ENCODE results near the gene CCDC171.
"Not testable (repeated sequence)": the region's sequence is repeated elsewhere in the genome, so short reads cannot be mapped to it uniquely, and the experiment has no call there.

Gene CCDC171

DNA sequence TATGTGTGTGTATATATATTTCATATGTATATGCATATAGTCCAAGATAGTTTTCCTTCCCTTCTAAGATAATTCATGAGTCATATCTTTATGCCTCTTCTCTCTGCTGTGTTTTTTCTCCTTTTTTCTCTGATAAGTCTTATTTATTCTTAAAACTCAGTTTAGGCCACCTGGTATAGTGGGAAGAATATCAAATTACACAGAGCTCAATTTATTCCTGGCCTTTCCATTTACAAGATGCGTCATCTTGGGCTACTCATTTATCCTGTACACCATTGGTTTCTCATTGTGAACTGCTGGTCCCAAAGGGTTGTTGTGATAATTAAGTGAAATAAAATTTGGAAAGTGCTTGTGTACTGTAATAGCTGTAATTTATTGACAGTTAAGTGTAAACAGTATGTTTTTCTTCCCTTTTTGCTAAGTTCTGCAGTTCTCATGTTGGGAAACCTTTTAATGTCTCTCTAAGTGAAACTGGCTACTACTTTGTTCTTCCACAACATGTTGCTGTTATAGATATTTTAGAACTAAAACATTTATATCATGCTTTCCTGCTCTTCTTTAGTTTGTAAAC is 19.4 kb downstream of the CCDC171 start:
- DNase-seq = no peak

DNA sequence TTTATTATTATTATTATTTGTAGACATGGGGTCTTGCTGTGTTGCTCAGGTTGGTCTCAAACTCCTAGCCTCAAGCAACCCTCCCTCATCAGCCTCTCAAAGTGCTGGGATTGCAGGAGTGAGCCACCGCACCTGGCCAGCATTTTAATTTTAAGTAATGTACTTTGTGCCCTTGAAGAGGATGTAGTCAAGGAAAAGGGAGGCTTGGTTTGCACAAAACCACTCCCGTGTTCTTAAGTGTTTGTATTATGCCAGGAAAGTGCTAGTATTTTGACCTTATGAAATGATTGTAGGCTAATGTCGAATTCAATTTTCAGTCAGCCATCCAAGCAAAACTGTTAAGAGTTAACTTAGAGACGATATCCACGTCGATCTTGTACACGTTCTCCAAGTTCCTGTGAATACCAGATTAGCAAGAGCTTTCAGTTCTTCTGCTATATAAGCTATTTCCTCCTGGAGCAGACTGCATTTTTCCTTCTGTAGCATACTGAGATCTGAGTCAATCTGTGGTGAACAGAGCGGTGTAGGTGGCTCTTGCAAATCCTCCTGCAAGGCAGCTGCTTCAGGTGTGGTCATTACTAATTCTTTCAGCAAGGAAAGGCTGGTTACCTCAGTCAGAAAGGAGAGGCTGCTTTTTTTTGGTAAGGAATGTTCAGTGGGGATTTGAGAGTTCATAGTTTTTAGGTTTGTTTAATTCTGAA is 23.7 kb downstream of the CCDC171 start:
- no peak for DNase-seq

DNA sequence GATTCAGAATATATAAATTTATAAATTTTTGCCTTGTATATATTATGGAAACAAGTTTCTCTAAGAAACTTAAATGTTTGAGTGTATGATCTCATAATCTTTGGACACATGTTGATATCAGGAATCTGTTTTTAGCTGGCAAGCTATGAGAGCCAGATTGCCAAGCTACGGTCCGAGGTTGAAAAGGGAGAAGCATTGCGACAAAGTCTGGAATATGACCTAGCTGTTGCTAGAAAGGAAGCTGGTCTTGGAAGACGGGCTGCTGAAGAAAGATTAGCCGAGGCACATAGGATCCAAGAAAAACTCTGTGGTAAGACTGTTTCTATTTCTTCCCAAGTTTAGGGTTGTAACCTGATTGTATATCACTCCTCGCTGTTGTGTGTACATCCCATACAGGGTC is 25.9 kb downstream of the CCDC171 start:
- no peak for DNase-seq

DNA sequence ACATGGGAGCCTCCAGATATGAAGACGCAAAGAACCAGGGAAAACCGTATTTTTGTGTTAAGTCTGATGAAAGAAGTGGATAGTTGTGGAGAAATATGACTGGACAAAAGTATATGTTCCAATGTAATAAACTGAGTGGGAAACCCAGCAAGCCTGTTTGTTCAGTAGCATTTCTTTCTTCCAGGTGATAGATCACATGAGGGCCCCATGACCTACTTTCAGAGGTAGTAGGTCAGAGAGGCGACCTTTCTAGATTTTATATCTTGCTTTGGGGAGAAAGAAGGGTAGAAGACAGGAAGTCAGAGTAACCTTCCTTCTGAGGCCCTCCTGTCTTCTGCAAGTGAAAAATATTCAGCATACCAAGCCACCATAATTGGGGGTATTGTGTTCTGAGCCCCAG is 31.5 kb downstream of the CCDC171 start:
- no peak for DNase-seq

DNA sequence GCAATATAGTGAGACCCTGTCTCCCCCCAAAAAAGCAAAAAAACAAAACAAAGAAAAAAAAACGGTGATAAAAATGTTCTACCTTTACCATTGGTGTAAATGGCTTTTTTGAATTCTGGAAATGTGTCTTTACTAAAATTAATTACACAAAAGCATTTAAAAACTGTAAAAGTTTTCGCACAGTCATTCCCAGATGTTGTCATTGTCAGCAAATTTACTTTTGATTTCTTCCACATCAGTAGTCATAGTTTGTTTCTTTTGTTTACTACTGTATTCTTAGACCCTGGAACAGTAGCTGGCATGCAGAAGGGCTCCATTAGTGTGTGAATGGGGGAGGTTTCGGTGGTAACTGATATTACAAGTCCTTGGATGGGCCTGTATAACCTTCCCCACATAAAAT is 39.5 kb downstream of the CCDC171 start:
- DNase-seq = no peak

DNA sequence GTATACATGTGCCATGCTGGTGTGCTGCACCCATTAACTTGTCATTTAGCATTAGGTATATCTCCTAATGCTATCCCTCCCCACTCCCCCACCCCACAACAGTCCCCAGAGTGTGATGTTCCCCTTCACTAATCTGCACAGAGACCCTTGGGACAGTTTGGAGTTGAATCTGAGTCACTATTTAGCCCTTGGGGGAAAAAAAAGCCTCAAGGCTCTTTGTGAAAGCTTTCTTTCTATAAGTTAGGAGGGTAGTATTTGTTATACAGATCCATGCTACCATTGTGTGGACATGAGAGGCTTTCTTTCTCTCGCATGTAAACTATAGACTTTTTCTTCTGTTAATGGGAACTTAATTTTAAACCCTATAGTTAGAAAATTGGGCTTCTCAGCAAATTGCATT is 40.1 kb downstream of the CCDC171 start:
- not testable (repeated sequence) for DNase-seq

DNA sequence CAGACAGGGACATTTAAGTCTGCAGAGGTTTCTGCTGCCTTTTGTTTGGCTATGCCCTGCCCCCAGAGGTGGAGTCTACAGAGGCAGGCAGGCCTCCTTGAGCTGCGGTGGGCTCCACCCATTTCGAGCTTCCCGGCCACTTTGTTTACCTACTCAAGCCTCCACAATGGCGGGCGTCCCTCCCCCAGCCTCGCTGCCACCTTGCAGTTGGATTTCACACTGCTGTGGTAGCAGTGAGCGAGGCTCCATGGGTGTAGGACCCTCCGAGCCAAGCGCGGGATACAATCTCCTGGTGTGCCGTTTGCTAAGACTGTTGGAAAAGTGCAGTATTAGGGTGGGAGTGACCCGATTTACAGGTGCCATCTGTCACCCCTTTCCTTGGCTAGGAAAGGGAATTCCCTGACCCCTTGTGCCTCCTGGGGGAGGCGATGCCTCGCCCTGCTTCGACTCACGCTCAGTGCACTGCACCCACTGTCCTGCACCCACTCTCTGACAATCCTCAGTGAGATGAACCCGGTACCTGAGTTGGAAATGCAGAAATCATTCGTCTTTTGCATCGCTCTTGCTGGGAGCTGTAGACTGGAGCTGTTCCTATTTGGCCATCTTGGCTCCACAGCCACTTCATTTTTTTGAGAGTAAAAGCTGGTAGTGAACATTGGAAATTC is 48.0 kb downstream of the CCDC171 start:
- not testable (repeated sequence) for DNase-seq

DNA sequence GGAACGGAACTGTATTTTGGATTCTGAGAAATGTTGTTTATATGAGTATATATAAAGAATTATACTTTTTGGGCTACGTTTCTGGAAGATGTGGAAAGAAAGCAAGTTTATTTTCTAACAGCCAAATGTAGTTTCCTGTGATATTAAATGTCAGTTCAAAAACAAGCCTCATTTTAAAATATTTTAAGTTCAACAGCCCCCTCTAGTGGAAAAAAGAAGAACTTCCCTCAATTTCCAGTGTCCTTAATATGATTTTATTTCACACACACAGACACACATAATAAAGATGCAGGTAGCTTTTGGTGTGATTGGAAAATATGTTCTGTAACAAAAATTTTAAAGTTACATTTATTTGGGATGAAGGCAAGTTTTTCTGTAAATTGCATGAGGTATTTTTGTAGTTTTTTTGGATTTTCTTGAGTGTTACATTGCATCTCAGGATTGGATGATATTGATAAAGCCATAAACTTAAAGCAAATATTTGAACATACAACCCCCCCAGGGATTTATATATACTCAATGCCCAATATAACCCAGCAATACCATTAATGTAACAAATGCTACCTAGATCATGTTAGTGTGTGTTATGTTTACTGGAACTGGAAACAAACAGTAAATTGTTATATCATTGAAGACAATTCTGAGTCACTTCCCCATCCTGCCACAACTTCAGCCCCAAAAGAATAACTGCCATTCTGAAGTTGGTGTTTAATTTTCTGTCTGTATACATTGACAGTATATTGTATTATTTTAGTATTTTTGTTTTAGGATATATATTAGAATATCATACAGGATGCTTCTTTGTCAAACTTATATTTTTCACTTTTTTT is 54.0 kb downstream of the CCDC171 start:
- DNase-seq = no peak

DNA sequence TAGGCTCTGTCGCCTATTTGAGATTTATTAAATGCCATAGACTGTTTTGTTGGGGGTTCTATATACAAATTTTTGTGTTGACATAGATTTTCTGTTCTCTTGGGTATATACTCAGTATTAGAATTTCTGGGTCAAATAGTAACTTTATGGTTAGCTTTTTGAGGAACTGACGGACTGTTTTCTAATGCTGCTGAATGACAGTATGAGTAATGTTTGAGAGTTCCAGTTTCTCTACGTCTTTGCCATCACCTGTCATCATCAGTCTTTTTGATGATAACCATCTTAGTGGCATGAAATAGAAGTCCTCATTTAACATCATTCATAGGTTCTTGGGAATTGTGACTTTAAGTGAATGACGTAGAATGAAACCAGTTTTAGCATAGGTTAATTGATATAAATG is 60.1 kb downstream of the CCDC171 start:
- no peak for DNase-seq

DNA sequence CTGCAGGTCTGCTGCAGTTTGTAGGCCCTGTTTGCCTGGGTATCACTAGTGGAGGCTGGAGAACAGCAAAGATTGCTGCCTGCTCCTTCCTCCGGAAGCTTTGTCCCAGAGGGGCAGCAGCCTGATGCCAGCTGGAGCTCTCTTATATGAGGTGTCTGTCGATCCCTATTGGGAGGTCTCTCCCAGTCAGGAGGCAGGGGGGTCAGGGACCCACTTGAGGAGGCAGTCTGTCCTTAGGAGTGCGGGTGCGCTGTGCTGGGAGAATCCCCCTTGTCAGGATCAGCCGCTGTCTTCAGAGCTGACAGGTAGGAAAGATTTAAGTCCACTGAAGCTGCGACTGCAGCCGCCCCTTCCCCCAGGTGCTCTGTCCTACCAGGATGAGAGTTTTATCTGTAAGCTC is 64.9 kb downstream of the CCDC171 start:
- no peak for DNase-seq

DNA sequence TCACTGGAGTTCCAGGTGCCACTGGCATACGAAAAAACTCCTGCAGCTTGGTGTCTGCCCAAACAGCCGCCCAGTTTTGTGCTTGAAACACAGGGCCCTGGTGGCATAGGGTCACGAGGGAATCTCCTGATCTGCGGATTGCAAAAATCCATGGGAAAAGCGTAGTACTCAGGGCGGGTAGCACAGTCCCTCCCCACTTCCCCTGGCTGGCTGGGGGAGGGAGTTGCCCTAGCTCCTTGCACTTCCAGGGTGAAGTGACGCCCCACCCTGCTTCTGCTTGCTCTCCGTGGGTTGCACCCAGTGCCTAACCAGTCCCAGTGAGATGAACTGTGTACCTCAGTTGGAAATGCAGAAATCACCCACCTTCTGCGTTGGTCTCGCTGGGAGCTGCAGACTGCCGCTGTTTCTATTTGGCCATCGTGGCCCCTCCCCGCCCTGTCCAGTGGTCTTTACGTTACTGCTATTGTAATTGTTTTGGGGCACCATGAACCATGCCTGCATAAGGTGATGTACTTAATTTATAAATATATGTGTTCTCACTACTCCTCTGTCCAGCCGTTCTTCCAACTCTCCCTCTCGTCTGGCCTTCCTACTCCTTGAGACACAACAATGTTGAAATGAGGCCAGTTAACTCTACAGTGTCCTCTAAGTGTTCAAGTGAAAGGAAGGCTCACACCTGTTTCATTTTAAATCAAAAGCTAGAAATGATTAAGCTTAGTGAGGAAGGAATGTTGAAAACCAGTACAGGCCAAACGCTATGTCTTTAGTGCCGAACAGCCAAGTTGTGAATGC is 65.9 kb downstream of the CCDC171 start:
- DNase-seq = no peak

DNA sequence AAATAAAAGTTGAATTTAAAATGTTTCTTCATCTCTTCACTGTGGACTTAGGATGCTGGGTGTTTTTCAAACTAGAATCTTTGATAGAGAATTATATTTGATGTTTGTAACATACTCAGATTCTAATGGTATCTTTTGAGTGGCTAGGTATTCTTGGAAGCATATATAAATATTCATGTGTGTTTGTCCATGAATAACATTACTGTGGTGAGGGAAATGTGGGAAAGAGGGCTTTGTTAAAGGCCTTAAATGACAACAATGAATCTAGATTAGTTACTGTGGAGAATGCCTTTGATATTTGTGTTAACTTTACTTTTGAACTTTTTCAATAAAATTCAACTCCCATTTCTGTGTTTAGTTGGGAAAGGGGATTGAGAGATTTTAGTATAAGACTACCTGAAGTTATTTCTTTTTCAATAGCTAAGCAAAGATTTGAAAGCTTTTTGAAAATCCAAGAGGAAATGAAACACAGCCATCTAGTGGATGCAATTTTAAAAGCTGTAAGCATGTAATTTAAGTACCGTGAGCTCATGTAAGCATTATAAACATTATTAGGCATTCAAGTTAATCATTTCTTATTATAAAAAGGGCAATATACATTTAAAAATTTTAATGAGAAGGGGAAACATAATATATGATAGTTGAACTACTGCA is 69.6 kb downstream of the CCDC171 start:
- DNase-seq = no peak

DNA sequence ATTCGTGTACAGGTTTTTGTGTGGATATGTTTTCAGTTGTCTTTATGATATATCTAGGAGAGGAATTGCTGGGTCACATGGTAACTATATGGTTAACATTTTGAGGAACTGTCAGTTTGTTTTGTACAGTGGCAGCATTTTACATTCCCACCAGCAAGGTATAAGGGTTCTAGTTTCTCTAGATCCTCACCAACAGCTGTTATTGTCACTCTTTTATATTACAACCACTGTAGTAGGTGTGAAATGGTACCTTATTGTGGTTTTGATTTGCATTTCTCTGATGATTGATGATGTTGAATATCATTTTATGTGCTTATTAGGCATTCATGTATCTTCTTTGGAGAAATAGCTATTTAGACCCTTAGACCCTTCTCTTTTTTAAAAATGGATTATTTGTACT is 82.9 kb downstream of the CCDC171 start:
- no peak for DNase-seq

DNA sequence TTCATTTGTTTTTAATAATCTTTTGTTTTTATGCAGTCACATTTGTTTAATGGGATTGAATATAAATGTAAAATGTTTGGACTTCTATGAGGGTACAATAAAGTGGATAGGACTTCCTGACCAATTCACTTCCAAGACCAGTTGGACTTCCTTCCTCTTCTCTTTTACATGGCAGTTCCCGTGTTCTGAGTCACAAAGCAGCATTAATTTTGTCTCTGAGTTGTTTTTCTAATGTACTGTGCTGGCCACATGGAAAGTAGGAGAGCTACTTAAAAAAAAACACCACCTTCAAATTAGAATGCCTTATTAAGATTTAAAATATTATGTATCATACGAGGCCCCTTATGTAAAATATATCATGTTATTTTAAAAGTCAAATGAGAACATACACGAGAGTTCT is 87.3 kb downstream of the CCDC171 start:
- DNase-seq = no peak

DNA sequence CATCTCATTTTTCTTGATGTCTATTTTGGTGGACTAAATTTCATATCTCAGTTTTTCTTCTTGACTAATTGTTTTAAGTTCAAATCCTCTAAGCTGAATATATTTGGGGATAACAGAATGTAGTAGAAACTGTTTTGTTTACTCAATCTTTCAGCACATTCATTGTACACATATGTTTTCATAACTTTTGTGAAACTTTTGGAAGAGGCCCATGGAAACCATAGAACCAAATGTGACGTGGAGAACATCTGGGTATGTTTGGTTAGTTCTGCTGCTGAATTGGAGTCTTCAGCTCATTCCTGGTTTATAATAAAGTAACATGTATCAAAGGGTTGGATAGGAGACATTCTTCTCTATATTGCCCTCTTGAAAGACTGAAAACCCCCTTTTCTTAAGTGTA is 88.4 kb downstream of the CCDC171 start:
- DNase-seq = no peak

DNA sequence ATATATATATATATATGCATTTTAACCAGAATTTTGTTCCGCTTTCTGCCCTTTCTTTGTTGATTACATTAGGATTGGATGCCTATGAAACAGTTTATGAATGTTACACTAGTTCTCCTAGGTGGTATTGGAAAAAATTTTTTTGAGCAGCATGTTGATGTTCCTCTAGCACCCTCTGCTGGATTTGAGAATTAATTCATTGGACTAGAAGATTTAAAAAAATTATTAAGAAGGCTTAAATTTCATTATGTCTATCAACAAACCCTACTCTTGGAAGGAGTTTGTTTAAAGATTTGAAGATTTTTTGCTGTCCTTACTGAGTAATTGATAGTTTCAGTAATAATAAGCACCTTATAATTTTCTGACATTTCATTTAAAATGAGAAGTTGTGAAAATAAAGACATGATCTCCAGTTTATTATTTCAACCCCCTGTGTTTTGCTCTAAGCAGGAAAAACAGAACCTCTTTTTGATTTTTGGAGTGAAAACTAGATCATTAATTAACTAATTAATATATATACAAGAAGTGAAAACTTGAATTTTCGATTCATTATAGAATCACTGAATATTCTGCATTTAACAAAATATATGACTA is 89.6 kb downstream of the CCDC171 start:
- DNase-seq = peak; percentile 1

DNA sequence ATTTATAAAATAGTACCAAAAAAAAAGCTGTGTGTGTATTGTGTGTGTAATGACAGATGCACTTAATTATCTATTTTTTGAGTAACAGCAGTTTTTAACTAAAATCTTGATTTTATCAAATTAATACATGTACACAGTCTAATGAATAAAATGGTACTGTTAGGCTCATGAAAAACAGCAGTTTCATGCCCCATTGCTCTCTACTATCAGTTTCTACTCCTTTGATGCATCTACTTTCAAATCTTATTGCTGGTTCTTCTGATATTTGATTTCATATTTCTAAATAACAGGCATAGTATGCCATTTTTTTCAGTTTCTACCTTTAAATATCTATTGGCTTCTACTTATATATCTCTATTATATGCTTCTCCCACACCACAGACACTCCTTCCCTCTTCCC is 117.4 kb downstream of the CCDC171 start:
- no peak for DNase-seq

DNA sequence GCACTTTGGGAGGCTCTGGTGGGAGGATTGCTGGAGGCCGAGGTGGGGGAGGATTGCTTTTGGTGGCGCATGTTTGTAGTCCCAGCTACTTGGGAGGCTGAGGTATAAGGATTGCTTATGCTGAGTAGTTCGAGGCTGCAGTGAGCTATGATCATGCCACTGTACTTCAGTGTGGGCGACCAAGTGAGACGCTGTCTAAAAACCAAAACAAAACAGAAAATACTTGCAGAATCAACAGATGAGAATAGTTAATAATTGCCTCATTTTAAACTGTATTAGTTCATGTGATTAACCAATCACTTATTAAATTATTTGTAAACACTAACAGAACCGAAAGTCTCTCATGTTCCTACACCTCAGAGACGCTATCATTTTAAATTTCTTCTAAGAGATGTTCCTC is 118.1 kb downstream of the CCDC171 start:
- no peak for DNase-seq

DNA sequence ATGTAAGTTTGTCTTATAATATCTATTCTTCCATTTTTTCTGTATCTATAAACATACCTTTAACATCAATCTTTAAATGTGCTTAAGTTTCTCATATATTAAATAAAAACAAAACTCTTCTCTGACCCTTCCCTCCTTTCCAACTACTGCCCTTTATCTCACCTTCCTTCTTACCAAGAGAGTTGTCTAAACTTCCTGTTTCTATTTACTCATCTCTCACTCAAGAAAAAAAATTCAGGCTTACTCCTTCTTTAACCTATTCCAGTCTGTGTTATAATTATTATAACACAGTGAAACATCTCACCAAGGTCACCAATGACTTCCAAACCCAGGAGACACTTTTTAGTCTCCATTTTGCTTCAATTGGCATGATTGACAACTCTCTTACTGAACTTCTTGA is 140.9 kb downstream of the CCDC171 start:
- no peak for DNase-seq

DNA sequence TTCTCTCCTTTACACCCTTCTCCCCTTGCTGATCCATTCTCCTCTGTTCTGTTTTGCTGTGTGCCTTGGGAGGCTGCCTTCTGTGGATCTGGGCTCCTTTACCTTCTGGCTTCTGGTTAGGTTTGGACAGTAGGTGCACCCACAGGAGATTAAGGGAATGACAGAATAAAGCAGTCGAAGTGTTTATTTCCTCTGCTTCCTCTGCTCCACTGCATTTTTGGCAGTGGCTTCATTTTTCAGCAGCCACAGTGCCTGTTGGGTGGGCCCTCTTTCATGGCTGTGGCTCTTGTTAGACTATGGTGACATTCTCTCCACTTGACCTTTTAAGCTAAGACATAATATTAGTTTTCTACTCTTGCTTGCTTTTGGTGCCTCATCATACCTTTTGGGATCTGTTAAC is 144.1 kb downstream of the CCDC171 start:
- DNase-seq = no peak

DNA sequence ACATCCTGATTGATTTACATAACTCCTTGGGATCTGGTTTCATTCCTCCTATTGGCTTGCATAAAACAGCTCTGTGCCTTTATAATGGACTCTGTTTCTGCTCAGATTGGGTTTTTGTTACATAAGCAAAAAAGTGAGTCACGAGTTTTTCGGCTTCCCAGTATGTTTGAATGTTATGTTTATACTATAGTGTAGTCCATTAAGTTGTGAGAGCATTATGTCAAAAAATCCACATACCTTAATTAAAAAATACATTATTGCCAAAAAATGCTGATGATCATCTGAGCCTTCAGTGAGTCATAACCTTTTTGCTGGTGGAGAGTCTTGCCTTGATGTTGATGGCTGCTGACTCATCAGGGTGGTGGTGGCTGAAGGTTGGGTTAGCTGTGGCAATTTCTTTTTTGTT is 144.6 kb downstream of the CCDC171 start:
- DNase-seq = no peak

Measured in SHP77 treated with DMSO at 0.1 percent for 48 hours (cell line).